Testis (tissue), 3 donors: Measurements from ENCODE around the gene POU6F2. TPM values are rescaled to one million over a fixed set of nuclear protein-coding genes. Genes with fewer than 3 reads are reported as not detected.

ENCODE experiments used
- DNase-seq: peaks from one replicate; pipeline ENCODE4 v3.0.0-alpha.2; 2019
- H3K27ac ChIP-seq, 2 donors: fragments of 200-600 bp; sonication (generic); one replicate each; pipeline ENCODE4 v1.5.1; 2019
- H3K27me3 ChIP-seq: fragments of 200-600 bp; sonication (generic); one replicate; pipeline ENCODE4 v1.5.1; 2019
- H3K36me3 ChIP-seq: fragments of 200-600 bp; sonication (generic); one replicate; pipeline ENCODE4 v1.5.1; 2017; ENCODE audit warnings: low read depth; ENCODE audit errors: missing control alignments
- H3K4me1 ChIP-seq: fragments of 200-600 bp; sonication (generic); one replicate; pipeline ENCODE4 v1.5.1; 2019
- H3K4me3 ChIP-seq, 2 donors: fragments of 200-600 bp; sonication (generic); one replicate each; pipeline ENCODE4 v1.5.1; 2017 to 2019
- H3K9me3 ChIP-seq: fragments of 200-600 bp; sonication (generic); one replicate; pipeline ENCODE4 v1.5.1; 2017
- POLR2A ChIP-seq: fragments of 450-650 bp; IDR thresholded peaks from one replicate; pipeline ENCODE4 v1.6.1; 2017; ENCODE audit warnings: antibody characterized with exemption, mild to moderate bottlenecking, moderate library complexity
- WGBS, 2 donors: methylation state at CpG; one replicate each; pipeline ENCODE4 v1.1.5; 2018; 5-methylcytosine and 5-hydroxymethylcytosine counted together
- intact Hi-C: fragments of 100-400 bp; cut with DNase I; formaldehyde crosslinking; loops from one replicate; pipeline ENCODE4 v1.15.1; 2023; ENCODE audit warnings: low total_unique reads
- polyA plus RNA-seq: library from polyadenylated mRNA; stranded (reverse); fragments of 350-450 nt; fragmentation: Illumina TruSeq; extraction: RNeasy Lipid Tissue Mini Kit (QIAGEN cat#74804); gene quantifications from one replicate; pipeline ENCODE4 v1.2.3, GENCODE V29; 2014; ENCODE audit warnings: low read depth, low replicate concordance; ENCODE audit not compliant: insufficient read depth
- total RNA-seq, 2 donors: library from RNA; depleted of rRNA; stranded (reverse); fragments of >200 nt; gene quantifications; one replicate each; pipeline ENCODE4 v1.2.3, GENCODE V29; 2016
- TF ChIP-seq, protein P1 (sequence below), 3 experiments: fragments of 450-650 bp in 2 of 3; fragments of 200-600 bp in 1 of 3; sonication (generic) in 1 of 3; IDR thresholded peaks; one replicate each; pipeline ENCODE4 v1.5.1; 2016 to 2019; ENCODE audit warnings: antibody characterized with exemption in 3 of 3, mild to moderate bottlenecking in 2 of 3, moderate library complexity in 1 of 3

Gene POU6F2
- total and polyA plus RNA-seq, 3 donors from 2014 or later = 1.3 to 3.4 (median 1.7) TPM

DNA sequence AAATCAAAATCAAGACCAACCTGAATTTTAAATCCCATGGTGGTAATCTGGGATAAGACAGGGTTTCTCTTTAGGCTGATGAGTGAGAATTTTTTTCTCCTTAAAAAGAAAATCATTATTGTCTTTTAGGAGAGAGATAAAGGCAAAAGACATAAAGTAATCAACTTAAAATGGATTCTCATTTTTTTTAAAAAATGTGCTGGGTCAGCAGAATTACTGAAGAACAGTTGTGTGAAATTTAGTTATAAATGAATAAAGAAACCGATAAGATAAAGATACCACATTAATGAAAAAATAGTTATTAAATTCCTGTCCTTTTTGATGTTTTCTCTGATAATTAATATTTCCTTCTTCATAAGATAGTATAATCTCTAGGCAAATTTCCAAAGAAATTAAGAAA, 427.2 kb downstream of the POU6F2 start:
- WGBS, 2 donors = 79 to 83% methylated on average over 1 of the region's 1 CpG
- DNase-seq = no peak

GRCh38 chr7:39405581-39405980, 427.9 kb downstream of the POU6F2 start:
- DNase-seq = no peak
- no peak overlapping the region for H3K27ac ChIP-seq
- no peaks in the 10 kb centered on the region for H3K36me3 ChIP-seq
- intact Hi-C loops = no loop called here
- TF ChIP-seq, protein P1, sequence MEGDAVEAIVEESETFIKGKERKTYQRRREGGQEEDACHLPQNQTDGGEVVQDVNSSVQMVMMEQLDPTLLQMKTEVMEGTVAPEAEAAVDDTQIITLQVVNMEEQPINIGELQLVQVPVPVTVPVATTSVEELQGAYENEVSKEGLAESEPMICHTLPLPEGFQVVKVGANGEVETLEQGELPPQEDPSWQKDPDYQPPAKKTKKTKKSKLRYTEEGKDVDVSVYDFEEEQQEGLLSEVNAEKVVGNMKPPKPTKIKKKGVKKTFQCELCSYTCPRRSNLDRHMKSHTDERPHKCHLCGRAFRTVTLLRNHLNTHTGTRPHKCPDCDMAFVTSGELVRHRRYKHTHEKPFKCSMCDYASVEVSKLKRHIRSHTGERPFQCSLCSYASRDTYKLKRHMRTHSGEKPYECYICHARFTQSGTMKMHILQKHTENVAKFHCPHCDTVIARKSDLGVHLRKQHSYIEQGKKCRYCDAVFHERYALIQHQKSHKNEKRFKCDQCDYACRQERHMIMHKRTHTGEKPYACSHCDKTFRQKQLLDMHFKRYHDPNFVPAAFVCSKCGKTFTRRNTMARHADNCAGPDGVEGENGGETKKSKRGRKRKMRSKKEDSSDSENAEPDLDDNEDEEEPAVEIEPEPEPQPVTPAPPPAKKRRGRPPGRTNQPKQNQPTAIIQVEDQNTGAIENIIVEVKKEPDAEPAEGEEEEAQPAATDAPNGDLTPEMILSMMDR (IDR thresholded peaks at IDR 0.05) = no peak
- no peak for TF ChIP-seq POLR2A
- no peaks in the 10 kb centered on the region for H3K4me1 ChIP-seq
- H3K9me3 ChIP-seq = no peaks in the 10 kb centered on the region
- WGBS, 2 donors = 75 to 80% methylated on average over 3 of the region's 3 CpGs
- H3K27me3 ChIP-seq = no peaks in the 10 kb centered on the region
- no peak overlapping the region for H3K4me3 ChIP-seq

More for the DNA sequence above, 427.2 kb downstream of the POU6F2 start:
- intact Hi-C loops = no loop called here
- H3K4me3 ChIP-seq = no peak overlapping the region
- no peaks in the 10 kb centered on the region for H3K4me1 ChIP-seq
- no peaks in the 10 kb centered on the region for H3K27me3 ChIP-seq
- no peaks in the 10 kb centered on the region for H3K36me3 ChIP-seq
- H3K27ac ChIP-seq = no peak overlapping the region
- H3K9me3 ChIP-seq = no peaks in the 10 kb centered on the region
- TF ChIP-seq, protein P1 (IDR thresholded peaks at IDR 0.05) = no peak
- no peak for TF ChIP-seq POLR2A

DNA sequence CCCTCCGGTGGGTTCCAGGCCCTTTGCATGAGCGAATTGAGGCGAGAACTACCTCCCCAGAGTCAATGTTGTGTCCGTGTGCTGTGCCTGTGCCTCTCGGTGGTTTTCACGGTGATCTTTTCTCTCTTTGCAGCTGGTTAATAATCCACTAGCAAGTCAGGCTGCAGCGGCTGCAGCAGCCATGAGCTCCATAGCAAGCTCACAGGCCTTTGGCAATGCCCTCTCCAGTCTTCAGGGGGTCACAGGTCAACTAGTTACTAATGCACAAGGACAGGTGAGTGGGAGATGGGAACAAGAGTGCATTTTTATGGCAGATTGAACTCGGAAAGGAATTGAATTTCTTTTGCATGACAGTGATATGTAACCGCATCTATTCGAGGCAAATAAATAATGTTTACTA, 428.8 kb downstream of the POU6F2 start:
- Histone ChIP-seq H3K27ac (no peak overlapping the region), H3K27me3 (no peaks in the 10 kb centered on the region), H3K4me1 (no peaks in the 10 kb centered on the region), H3K36me3 (no peaks in the 10 kb centered on the region), H3K9me3 (no peaks in the 10 kb centered on the region), H3K4me3 (no peak overlapping the region)
- 58 to 60% methylated on average over 10 of the region's 10 CpGs for WGBS, 2 donors
- no peak for DNase-seq
- intact Hi-C loops = no loop called here
- TF ChIP-seq, protein P1 (IDR thresholded peaks at IDR 0.05) = no peak
- TF ChIP-seq POLR2A = no peak

- 55 to 67% methylated on average over 4 of the region's 4 CpGs for WGBS, 2 donors
- no peaks in the 10 kb centered on the region for H3K27me3 ChIP-seq
- H3K4me1 ChIP-seq = no peaks in the 10 kb centered on the region
- DNase-seq = no peak
- H3K4me3 ChIP-seq = no peak overlapping the region
- TF ChIP-seq POLR2A = no peak
- intact Hi-C loops = no loop called here
- no peak overlapping the region for H3K27ac ChIP-seq
- no peaks in the 10 kb centered on the region for H3K36me3 ChIP-seq
- no peaks in the 10 kb centered on the region for H3K9me3 ChIP-seq
Measured at GRCh38 chr7:39407137-39407536, 429.4 kb downstream of the POU6F2 start.

GRCh38 chr7:39407723-39408122, 430.0 kb downstream of the POU6F2 start:
- no peaks in the 10 kb centered on the region for H3K36me3 ChIP-seq
- no peaks in the 10 kb centered on the region for H3K27me3 ChIP-seq
- 48 to 60% methylated on average over 8 of the region's 8 CpGs for WGBS, 2 donors
- no peak overlapping the region for H3K27ac ChIP-seq
- TF ChIP-seq POLR2A = no peak
- TF ChIP-seq, protein P1 (IDR thresholded peaks at IDR 0.05) = no peak
- H3K9me3 ChIP-seq = no peaks in the 10 kb centered on the region
- intact Hi-C loops = no loop called here
- no peak for DNase-seq
- no peaks in the 10 kb centered on the region for H3K4me1 ChIP-seq
- H3K4me3 ChIP-seq = no peak overlapping the region
